ENCODE measurements around the gene DLEC1. TPM values are rescaled to one million over a fixed set of nuclear protein-coding genes. Genes with fewer than 3 reads are reported as not detected.
"Not testable (repeated sequence)": the region's sequence is repeated elsewhere in the genome, so short reads cannot be mapped to it uniquely, and the experiment has no call there.

DLEC1 gene
- total RNA-seq, 1 experiment from 2014 or later, result not detected

GRCh38 chr3:38154625-38155255 is 115.7 kb downstream of the DLEC1 start:
- no peak for DNase-seq (ENCODE audit: low read depth)

DNA sequence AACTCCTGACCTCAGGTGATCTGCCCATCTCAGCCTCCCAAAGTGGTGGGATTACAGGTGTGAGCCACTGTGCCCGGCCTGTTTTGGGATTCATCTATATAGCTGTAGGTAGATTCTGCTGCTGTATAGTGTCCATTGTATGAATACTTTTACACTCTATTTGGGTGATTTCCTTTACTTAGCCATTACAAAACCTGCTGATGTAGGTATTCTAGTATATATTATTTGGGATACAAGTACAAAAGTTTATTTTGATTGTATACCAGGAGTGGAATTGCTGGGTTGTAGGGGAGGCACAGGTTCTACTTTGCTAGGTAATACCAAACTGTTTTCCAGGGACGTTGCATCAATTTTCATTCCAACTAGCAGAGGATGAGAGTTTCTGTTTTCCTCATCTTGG is 116.8 kb downstream of the DLEC1 start:
- no peak for DNase-seq (ENCODE audit: low read depth)

DNA sequence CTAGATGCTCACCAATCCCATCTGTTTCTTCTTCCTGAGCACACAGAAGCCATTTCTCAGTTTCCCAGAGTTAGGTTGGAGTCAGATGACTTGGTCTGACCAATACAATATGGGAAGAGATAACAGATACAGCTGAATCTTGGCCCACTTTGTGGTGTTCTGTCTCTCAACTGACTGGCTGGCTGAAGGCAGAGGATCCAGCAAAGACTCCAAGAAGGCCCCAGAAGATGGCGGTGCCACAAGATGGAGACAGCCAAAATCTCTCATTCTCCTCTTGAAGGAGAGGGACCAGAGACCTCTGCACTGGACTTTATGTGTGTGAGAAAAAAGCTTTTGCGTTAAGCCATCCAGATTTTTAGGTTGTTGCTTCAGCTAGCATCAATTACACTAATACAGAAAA is 118.1 kb downstream of the DLEC1 start:
- no peak for DNase-seq (ENCODE audit: low read depth)

GRCh38 chr3:38157595-38157994 is 118.6 kb downstream of the DLEC1 start:
- DNase-seq (ENCODE audit: low read depth), result no peak

DNA sequence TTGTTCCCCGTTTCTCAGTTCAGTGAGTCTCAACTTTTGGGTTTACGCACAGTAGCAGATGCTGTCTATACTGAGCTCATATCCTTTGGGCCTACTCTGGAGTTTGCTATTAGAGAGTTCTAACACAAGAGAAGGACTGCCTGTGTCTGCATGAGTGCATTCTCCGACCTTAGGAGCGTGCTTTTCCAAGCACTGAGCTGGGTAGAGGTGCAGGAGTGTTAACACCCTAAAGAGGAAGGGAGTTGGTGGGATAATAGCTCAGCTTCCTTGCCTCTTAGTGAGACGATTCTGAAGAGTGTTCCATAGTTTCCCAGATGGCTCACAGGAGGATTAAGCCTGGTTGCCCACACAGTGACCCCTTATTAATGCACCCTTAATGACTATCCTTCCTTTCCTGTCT is 119.5 kb downstream of the DLEC1 start:
- no peak for DNase-seq (ENCODE audit: low read depth)

GRCh38 chr3:38160704-38161103 is 121.7 kb downstream of the DLEC1 start:
- not testable (repeated sequence) for DNase-seq (ENCODE audit: low read depth)

GRCh38 chr3:38163117-38163840 is 124.3 kb downstream of the DLEC1 start:
- no peak for DNase-seq (ENCODE audit: low read depth)

DNA sequence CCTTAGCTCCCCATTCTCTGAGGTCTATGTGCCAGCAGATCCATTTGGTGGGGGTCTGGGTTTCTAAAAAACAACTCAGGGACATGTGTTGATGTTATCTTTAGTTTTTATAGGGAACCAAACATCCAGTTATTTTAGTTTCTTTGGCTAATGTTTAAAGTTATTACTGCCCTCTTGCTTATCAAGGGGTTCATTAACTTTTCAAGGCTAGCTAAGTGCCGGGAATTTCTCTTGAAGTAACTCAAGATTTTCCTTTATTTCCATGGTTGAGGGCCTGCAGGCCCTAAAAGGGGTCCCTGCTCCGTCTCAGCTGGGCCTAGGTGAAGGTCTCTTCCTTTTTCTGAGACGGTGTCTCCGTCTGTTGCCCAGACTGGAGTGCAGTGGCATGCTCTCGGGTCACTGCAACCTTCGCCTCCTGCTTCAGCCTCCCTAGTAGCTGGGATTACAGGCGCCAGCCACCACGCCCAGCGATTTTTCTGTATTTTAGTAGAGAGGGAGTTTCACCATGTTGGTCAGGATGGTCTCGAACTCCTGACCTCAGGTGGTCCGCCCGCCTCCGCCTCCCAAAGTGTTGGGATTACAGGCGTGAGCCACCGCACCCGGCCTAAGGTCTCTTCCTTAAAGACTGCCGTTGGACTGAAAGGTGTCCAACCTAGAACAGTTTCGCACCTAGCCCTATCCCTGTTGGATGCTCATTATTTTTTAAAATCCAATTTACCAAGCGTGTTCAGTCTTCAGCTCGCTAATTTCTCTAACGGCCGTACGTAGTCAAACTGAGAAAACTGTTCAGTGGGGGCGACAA is 125.0 kb downstream of the DLEC1 start:
- DNase-seq (ENCODE audit: low read depth), result no peak

DNA sequence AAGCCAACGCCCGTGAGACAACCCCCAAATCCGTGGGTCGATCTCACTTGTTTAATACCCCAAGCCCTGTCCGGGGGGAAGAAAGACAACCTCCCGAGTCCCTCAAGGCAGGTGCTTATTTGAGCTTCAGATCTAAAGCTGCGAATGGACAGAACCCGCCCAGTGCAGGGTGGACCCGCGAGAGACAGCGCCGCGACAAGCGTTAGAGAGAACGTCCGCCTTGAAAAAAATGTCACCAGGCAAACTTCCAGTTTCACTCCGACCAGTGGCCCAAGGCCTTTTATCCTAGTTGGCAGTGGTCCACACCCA is 125.6 kb downstream of the DLEC1 start:
- DNase-seq (ENCODE audit: low read depth), result no peak

- DNase-seq (ENCODE audit: low read depth), result peak; percentile 98
These were observed 126.1 kb downstream of the DLEC1 start, which contains the start of gene OXSR1 for GRCh38 chr3:38164952-38165721. Gene OXSR1, plus strand, starts transcription at chr3:38165537. Its CDS starts 340 bp downstream, at chr3:38165877.

DNA sequence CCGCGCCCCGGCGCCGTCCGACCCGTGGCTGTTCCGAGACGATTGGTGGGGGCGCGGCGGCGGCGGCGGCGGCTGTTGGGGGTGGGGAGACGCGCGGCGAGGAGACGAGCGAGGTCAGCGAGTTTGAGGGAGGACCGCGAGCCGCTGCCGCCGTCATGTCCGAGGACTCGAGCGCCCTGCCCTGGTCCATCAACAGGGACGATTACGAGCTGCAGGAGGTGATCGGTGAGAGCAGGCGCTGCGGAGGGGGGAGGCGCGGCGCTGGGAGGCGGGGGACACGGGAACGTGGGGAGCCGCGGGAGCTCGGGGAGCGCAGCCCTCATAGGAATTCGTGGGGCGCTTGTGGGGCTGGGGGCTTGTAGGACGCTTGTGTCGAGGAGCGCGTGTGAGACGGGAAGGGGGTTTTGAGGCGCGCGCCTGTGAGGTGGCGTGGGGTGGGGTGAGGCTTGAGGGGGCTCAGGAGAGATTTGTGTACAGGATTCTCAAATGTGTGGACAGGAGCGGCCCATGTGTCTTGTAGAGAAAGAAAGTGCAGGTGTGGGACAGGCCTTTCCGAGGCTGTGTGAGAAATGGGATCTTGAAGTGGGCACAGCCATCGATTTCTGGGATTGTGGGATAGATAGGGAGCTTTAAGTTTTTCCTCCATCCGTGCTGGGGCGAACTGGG is 126.8 kb downstream of the DLEC1 start:
- peak; percentile 11 for DNase-seq (ENCODE audit: low read depth)

GRCh38 chr3:38167591-38167990 is 128.6 kb downstream of the DLEC1 start:
- no peak for DNase-seq (ENCODE audit: low read depth)

DNA sequence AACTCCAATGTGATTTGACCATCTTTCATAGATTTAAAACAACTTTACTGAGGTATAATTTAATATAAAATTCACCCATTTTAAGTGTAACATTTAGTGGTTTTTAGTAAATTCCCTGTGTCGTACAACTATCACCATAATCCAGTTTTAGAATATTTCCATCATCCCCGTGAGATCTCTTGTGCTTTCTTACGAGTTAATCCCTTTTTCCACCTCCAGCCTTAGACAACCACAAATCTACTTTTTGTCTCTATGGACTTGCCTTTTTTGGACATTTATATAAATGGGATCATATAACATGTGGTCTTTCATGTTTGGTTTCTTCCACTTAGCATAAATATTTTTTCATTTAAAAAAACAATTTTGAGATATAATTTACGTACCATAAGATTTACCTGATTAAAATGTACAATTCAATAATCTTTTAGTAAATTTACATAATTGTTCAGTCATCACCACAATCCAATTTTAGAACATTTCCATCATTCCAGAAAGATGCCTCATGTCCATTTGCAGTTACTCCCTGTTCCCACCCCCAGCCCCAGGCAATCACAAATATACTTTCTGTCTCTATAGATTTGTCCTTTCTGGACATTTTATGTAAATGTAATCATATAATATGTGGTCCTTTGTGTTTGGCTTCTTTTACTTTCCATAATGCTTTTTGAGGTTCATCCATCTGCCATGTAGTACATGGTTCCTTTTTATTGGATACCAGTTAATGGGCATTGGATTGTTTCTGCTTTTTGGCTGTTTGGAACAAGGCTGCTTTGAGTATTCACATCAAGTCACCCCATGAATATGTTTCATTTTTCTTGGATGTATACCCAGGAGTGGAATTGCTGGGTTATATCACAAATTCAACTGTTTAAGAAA is 129.4 kb downstream of the DLEC1 start:
- peak; percentile 61 for DNase-seq (ENCODE audit: low read depth)

DNA sequence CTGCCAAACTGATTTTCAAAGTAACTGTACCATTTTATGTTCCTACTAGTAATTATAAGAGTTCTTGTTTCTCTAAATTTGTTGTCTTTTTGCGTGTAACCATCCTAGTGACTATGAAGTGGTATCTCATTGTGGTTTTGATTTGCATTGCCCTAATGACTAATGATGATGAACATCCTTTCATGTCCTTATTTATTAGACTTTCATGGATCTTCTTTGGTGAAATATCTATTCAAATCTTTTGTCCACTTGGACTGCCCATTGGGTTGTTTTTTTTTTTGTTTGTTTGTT is 130.0 kb downstream of the DLEC1 start:
- DNase-seq (ENCODE audit: low read depth), result peak; percentile 13

- no peak for DNase-seq (ENCODE audit: low read depth)
These were observed 131.7 kb downstream of the DLEC1 start for GRCh38 chr3:38170722-38171121.

GRCh38 chr3:38171622-38172021 is 132.6 kb downstream of the DLEC1 start:
- no peak for DNase-seq (ENCODE audit: low read depth)

Measured in Daoy (cell line).